ENCODE measurements around the gene DNAJC7.
"Not testable (repeated sequence)": the region's sequence is repeated elsewhere in the genome, so short reads cannot be mapped to it uniquely, and the experiment has no call there.

The DNAJC7 gene

DNA sequence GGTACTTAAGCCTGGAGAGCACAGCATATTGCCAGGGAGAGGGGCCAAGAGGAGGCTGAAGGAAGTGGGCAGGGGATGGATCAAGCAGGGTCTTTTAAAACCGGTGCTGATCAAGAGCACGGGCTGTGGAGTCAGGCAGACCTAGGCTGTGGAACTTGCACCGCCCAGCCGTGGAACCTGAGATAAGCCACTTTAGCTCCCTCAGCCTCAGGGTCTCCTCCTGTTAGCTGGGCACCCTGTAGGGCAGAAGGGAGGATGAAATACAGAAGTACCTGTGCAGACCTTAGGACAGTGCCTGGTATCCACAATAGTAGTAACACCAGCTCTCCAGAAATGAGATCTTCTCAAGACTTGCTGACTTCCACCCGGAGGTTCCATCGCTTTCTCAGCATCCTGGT lies 77.5 kb downstream of the DNAJC7 start:
- TF ChIP-seq, protein P1, sequence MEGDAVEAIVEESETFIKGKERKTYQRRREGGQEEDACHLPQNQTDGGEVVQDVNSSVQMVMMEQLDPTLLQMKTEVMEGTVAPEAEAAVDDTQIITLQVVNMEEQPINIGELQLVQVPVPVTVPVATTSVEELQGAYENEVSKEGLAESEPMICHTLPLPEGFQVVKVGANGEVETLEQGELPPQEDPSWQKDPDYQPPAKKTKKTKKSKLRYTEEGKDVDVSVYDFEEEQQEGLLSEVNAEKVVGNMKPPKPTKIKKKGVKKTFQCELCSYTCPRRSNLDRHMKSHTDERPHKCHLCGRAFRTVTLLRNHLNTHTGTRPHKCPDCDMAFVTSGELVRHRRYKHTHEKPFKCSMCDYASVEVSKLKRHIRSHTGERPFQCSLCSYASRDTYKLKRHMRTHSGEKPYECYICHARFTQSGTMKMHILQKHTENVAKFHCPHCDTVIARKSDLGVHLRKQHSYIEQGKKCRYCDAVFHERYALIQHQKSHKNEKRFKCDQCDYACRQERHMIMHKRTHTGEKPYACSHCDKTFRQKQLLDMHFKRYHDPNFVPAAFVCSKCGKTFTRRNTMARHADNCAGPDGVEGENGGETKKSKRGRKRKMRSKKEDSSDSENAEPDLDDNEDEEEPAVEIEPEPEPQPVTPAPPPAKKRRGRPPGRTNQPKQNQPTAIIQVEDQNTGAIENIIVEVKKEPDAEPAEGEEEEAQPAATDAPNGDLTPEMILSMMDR (IDR thresholded peaks at IDR 0.05; ENCODE audit: low read depth, low read length) = no peak
- no peak overlapping the region for H3K4me3 ChIP-seq (ENCODE audit: low read depth, low read length)
- peak overlapping the region; percentile 63 for H3K27ac ChIP-seq
- no peaks in the 10 kb centered on the region for H3K9me3 ChIP-seq (ENCODE audit: severe bottlenecking)
- no peaks in the 10 kb centered on the region for H3K27me3 ChIP-seq (ENCODE audit: insufficient read depth, low read depth, severe bottlenecking)
- DNase-seq = no peak
- H3K36me3 ChIP-seq = peaks cover 14% of the 10 kb centered on the region

DNA sequence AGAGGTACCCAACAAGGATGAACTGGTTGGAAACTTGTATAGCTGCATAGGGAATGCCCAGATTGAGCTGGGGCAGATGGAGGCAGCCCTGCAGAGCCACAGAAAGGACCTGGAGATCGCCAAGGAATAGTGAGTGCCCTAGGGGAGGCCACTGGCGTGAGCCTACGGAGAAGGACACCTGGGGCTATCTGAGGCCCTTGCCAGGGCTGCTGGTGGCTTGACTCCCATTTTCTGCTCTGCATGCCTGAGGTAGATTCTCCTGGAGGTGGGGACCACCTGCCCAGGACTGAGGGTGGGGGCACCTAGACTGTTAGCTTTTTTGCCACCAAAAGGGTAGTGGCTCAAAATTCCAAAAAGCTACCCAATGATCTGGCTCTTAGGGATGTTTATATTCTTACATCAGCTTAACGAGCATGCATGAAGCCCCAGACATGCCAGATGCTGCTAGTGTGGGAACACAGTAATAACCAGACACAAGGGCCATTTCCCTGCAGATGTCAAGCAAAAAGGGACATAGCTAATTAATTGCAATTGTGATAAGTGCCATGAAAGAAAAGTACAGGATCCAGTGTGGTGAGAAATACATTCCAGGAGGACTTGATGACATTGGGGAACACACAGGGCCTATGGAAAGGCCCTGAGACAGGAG lies 78.1 kb downstream of the DNAJC7 start:
- Histone ChIP-seq H3K27ac (peak overlapping the region; percentile 63), H3K4me3 (ENCODE audit: low read depth, low read length) (no peak overlapping the region), H3K36me3 (peaks cover 14% of the 10 kb centered on the region), H3K9me3 (ENCODE audit: severe bottlenecking) (no peaks in the 10 kb centered on the region), H3K27me3 (ENCODE audit: insufficient read depth, low read depth, severe bottlenecking) (no peaks in the 10 kb centered on the region)
- TF ChIP-seq, protein P1 (IDR thresholded peaks at IDR 0.05; ENCODE audit: low read depth, low read length) = no peak
- DNase-seq = peak; percentile 59

GRCh38 chr17:41937970-41938954 lies 79.0 kb downstream of the DNAJC7 start:
- peak; percentile 56 for DNase-seq
- TF ChIP-seq, protein P1 (IDR thresholded peaks at IDR 0.05; ENCODE audit: low read depth, low read length) = 0 out of 2 replicates have a peak, but pooled peaks have one; percentile 2

DNA sequence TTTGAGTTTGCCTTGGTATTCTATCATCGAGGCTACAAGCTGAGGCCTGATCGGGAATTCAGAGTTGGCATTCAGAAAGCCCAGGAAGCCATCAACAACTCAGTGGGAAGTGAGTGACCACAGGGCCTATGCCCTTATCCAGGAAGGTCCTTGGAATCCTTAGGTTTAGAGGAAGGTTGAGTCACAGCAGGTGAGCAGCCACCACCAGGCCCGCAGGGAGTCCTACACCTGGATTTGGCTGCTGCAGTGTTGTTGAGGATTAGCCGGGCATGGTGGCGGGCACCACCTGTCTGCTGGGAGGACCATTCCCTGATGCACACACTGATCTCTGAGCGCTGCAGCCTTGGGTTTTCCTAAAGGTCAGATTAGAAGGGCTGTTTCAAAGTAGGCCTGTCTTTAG lies 81.6 kb downstream of the DNAJC7 start:
- no peak overlapping the region for H3K27ac ChIP-seq
- H3K9me3 ChIP-seq (ENCODE audit: severe bottlenecking) = no peaks in the 10 kb centered on the region

More at GRCh38 chr17:41937970-41938954, 79.0 kb downstream of the DNAJC7 start:
- Histone ChIP-seq H3K9me3 (ENCODE audit: severe bottlenecking) (no peaks in the 10 kb centered on the region), H3K27ac (peak overlapping the region; percentile 63), H3K36me3 (peaks cover 14% of the 10 kb centered on the region), H3K4me3 (ENCODE audit: low read depth, low read length) (no peak overlapping the region), H3K27me3 (ENCODE audit: insufficient read depth, low read depth, severe bottlenecking) (no peaks in the 10 kb centered on the region)

GRCh38 chr17:41932816-41933389 lies 84.3 kb downstream of the DNAJC7 start:
- Histone ChIP-seq H3K4me3 (ENCODE audit: low read depth, low read length) (no peak overlapping the region), H3K9me3 (ENCODE audit: severe bottlenecking) (peaks cover 3% of the 10 kb centered on the region), H3K27ac (no peak overlapping the region), H3K27me3 (ENCODE audit: insufficient read depth, low read depth, severe bottlenecking) (no peaks in the 10 kb centered on the region), H3K36me3 (peaks cover 14% of the 10 kb centered on the region)
- TF ChIP-seq, protein P1 (IDR thresholded peaks at IDR 0.05; ENCODE audit: low read depth, low read length) = no peak
- DNase-seq = no peak

More for the DNA sequence above, 81.6 kb downstream of the DNAJC7 start:
- H3K36me3 ChIP-seq = peaks cover 14% of the 10 kb centered on the region
- TF ChIP-seq, protein P1 (IDR thresholded peaks at IDR 0.05; ENCODE audit: low read depth, low read length) = no peak
- no peaks in the 10 kb centered on the region for H3K27me3 ChIP-seq (ENCODE audit: insufficient read depth, low read depth, severe bottlenecking)
- DNase-seq = peak; percentile 31
- no peak overlapping the region for H3K4me3 ChIP-seq (ENCODE audit: low read depth, low read length)

DNA sequence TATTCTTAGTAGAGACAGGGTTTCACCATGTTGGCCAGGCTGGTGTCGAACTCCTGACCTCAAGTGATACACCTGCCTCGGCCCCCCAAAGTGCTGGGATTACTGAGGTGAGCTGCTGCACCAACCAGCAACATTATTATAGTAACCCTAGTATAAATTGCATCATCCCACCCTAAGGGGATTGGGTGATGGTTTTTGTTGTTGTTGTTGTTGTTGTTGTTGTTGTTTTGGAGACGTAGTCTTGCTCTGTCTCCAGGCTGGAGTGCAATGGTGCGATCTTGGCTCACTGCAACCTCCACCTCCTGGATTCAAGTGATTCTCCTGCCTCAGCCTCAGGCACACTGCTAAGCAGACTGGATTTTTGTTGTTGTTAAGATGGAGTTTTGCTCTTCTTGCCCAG lies 85.5 kb downstream of the DNAJC7 start:
- not testable (repeated sequence) for H3K27ac ChIP-seq; DNase-seq; H3K36me3 ChIP-seq; H3K4me3 ChIP-seq (ENCODE audit: low read depth, low read length); H3K27me3 ChIP-seq (ENCODE audit: insufficient read depth, low read depth, severe bottlenecking)
- H3K9me3 ChIP-seq (ENCODE audit: severe bottlenecking) = peaks cover 12% of the 10 kb centered on the region

DNA sequence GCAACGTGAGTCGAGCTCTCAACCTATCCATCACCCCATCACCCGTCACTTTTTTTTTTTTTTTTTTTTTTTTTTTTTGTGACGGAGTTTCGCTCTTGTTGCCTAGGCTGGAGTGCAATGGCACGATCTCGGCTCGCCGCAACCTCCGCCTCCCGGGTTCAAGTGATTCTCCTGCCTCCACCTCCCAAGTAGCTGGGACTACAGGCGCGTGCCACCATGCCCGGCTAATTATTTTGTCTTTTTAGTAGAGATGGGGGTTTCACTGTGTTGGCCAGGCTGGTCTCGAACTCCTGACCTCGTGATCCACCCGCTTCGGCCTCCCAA lies 86.4 kb downstream of the DNAJC7 start:
- not testable (repeated sequence) for DNase-seq; H3K36me3 ChIP-seq; H3K27me3 ChIP-seq (ENCODE audit: insufficient read depth, low read depth, severe bottlenecking)
- H3K4me3 ChIP-seq (ENCODE audit: low read depth, low read length) = peak overlapping the region; percentile 37
- H3K9me3 ChIP-seq (ENCODE audit: severe bottlenecking) = peaks cover 12% of the 10 kb centered on the region
- peak overlapping the region; percentile 69 for H3K27ac ChIP-seq

All from WERI-Rb-1 (cell line).